Endothelial cell of umbilical vein (primary cell): ENCODE measurements around the gene CEP70. TPM values are rescaled to one million over a fixed set of nuclear protein-coding genes. Genes with fewer than 3 reads are reported as not detected.
"Not testable (repeated sequence)": the region's sequence is repeated elsewhere in the genome, so short reads cannot be mapped to it uniquely, and the experiment has no call there.

Experiments
- BruUV-seq: library from RNA; stranded (reverse); fragments of 400-500 nt; replicated peaks from 2 replicates; lab custom pipeline; 2021; lab: Mats Ljungman, UMichigan
- CTCF ChIA-PET: fragments of 300-600, 350-600 bp; sonication (Branson Sonifier 250); formaldehyde crosslinking; loops from one replicate; lab custom pipeline; 2021; ENCODE audit warnings: antibody characterized with exemption, inconsistent platforms; lab: Charles Lee
- POLR2A ChIA-PET: fragments of 300-600, 350-600 bp; sonication (Branson Sonifier 250); formaldehyde crosslinking; loops from one replicate; lab custom pipeline; 2021; ENCODE audit warnings: antibody characterized with exemption, inconsistent platforms; lab: Charles Lee
- DNase-seq: peaks from one replicate; pipeline ENCODE4 v3.0.0-alpha.2; 2011; ENCODE audit warnings: low read depth, low spot score
- FAIRE-seq: peaks from 2 replicates; lab custom pipeline; 2011; peaks lifted over from hg19 to GRCh38; lab: Jason Lieb, UNC
- H2AFZ ChIP-seq: 2 replicates; pipeline ENCODE4 v1.6.0; 2012; ENCODE audit warnings: low read depth, low read length, control low read depth, inconsistent platforms
- H3K27ac ChIP-seq: 2 replicates; pipeline ENCODE4 v1.5.1; 2011; ENCODE audit warnings: low read depth, mild to moderate bottlenecking, control low read depth, low read length, moderate library complexity; ENCODE audit not compliant: insufficient read depth
- H3K27me3 ChIP-seq, 2 experiments: 2 replicates each; pipeline versions ENCODE4 v1.6.0 to v1.6.1; 2011; ENCODE audit warnings: low read length in 2 of 2, mixed read lengths in 1 of 2; ENCODE audit not compliant: control insufficient read depth in 2 of 2, insufficient read depth in 2 of 2
- H3K36me3 ChIP-seq, 2 experiments: 2 replicates in 1 of 2; 3 replicates in 1 of 2; pipeline ENCODE4 v1.5.1; 2011; ENCODE audit warnings: low read length in 2 of 2, mild to moderate bottlenecking in 1 of 2, moderate library complexity in 1 of 2; ENCODE audit not compliant: control insufficient read depth in 2 of 2, insufficient read depth in 2 of 2; ENCODE audit errors: extremely low read depth in 1 of 2
- H3K4me1 ChIP-seq: 3 replicates; pipeline ENCODE4 v1.5.1; 2011; ENCODE audit warnings: mild to moderate bottlenecking, low read length; ENCODE audit not compliant: control insufficient read depth, insufficient read depth; ENCODE audit errors: extremely low read depth
- H3K4me2 ChIP-seq: 2 replicates; pipeline ENCODE4 v1.6.1; 2011; ENCODE audit warnings: low read length, control low read depth, mixed read lengths; ENCODE audit not compliant: insufficient read depth
- H3K4me3 ChIP-seq, 3 experiments: fragments of 200-600 bp in 1 of 3; sonication (generic), shearing (Covaris generic) in 1 of 3; replicated peaks in 1 of 3; 2 replicates each; pipeline ENCODE4 v1.5.1; 2011 to 2016; ENCODE audit warnings: control low read depth in 3 of 3, low read length in 3 of 3, mild to moderate bottlenecking in 2 of 3, inconsistent platforms in 1 of 3, low read depth in 1 of 3, moderate library complexity in 1 of 3; ENCODE audit not compliant: insufficient read depth in 1 of 3
- H3K79me2 ChIP-seq: 2 replicates; pipeline ENCODE4 v1.6.0; 2012; ENCODE audit warnings: low read length, inconsistent platforms; ENCODE audit not compliant: control insufficient read depth, insufficient read depth
- H3K9ac ChIP-seq: replicated peaks from 2 replicates; pipeline ENCODE3; 2011; ENCODE audit warnings: low read length, control low read depth; ENCODE audit not compliant: insufficient read depth; ENCODE audit errors: extremely low read depth
- H3K9me1 ChIP-seq: replicated peaks from 3 replicates; pipeline ENCODE4 v1.6.0; 2011; ENCODE audit warnings: mild to moderate bottlenecking, low read length; ENCODE audit not compliant: control insufficient read depth, insufficient read depth; ENCODE audit errors: extremely low read depth
- H3K9me3 ChIP-seq: replicated peaks from 2 replicates; pipeline ENCODE4 v1.5.1; 2012; ENCODE audit warnings: low read length, inconsistent platforms; ENCODE audit not compliant: control insufficient read depth, insufficient read depth
- H4K20me1 ChIP-seq: replicated peaks from 2 replicates; pipeline ENCODE3; 2011; ENCODE audit warnings: mild to moderate bottlenecking, low read length; ENCODE audit not compliant: control insufficient read depth, insufficient read depth; ENCODE audit errors: extremely low read depth
- CTCF ChIP-seq, 2 donors: IDR thresholded peaks; 1 replicate in 1 of 2; 2 replicates in 1 of 2; pipeline ENCODE4 v1.5.1; 2011; ENCODE audit warnings: low read length in 2 of 2, mild to moderate bottlenecking in 2 of 2, moderate library complexity in 2 of 2, control low read depth in 1 of 2, inconsistent platforms in 1 of 2, low read depth in 1 of 2; ENCODE audit not compliant: insufficient read depth in 1 of 2; ENCODE audit errors: extremely low read depth in 1 of 2
- EZH2 ChIP-seq: IDR thresholded peaks from 2 replicates; pipeline ENCODE4 v1.6.1; 2012; ENCODE audit warnings: borderline replicate concordance, low read depth, mild to moderate bottlenecking, moderate library complexity, low read length, inconsistent platforms; ENCODE audit not compliant: severe bottlenecking
- FOS ChIP-seq: IDR thresholded peaks from 2 replicates; pipeline ENCODE4 v1.6.1; 2011; ENCODE audit warnings: mild to moderate bottlenecking, low read length, moderate library complexity, borderline replicate concordance; ENCODE audit not compliant: insufficient read depth
- GATA2 ChIP-seq: IDR thresholded peaks from 2 replicates; pipeline ENCODE4 v1.7.0; 2011; ENCODE audit warnings: low read depth, mild to moderate bottlenecking, moderate library complexity, mixed read lengths, low read length; ENCODE audit not compliant: insufficient read length, insufficient read depth
- JUN ChIP-seq: IDR thresholded peaks from 2 replicates; pipeline ENCODE4 v1.6.1; 2011; ENCODE audit warnings: borderline replicate concordance, low read depth; ENCODE audit not compliant: insufficient read length, insufficient read depth
- MAX ChIP-seq: IDR thresholded peaks from 2 replicates; pipeline ENCODE4 v1.6.1; 2011; ENCODE audit not compliant: insufficient read depth, insufficient read length
- MYC ChIP-seq: IDR thresholded peaks from one replicate; pipeline ENCODE4 v1.6.1; 2011; ENCODE audit warnings: mild to moderate bottlenecking, low read depth, low read length
- POLR2A ChIP-seq: IDR thresholded peaks from 2 replicates; pipeline ENCODE4 v1.6.1; 2012; ENCODE audit warnings: low read depth, mild to moderate bottlenecking, control low read depth, low read length
- POLR2AphosphoS5 ChIP-seq: IDR thresholded peaks from 2 replicates; pipeline ENCODE4 v1.6.1; 2012; ENCODE audit warnings: low read depth, mild to moderate bottlenecking, control low read depth, low read length, moderate library complexity; ENCODE audit not compliant: insufficient read depth
- dilution Hi-C: fragments of 300-500 bp; cut with MboI; formaldehyde crosslinking; loops from one replicate; pipeline ENCODE4 v1.15.0; 2019; ENCODE audit warnings: low sequenced_read_pairs; ENCODE audit not compliant: extremely low pct_ligation_motif_present
- intact Hi-C: fragments of 100-400 bp; cut with micrococcal nuclease; formaldehyde crosslinking; loops from one replicate; pipeline ENCODE4 v1.10.0; 2022
- polyA plus RNA-seq, 4 experiments: library from polyadenylated mRNA; depleted of rRNA in 3 of 4; stranded (reverse) in 3 of 4; unstranded in 1 of 4; fragments of >200 nt; gene quantifications; 2 replicates each; pipeline versions ENCODE4 v1.2.1 to v1.2.3, GENCODE V29; 2011 to 2012; ENCODE audit warnings: missing spikeins in 1 of 4
- total RNA-seq: library from RNA; stranded (reverse); gene quantifications from 2 replicates; pipeline ENCODE4 v1.2.3, GENCODE V29; 2021

Gene CEP70
- total and polyA plus RNA-seq, 2 donors (not counting 3 experiments of a cell fraction or from before 2014, with no cell fraction given): 2.1 to 16.9 TPM

- not testable (repeated sequence) for H3K9ac ChIP-seq, BruUV-seq
- CTCF ChIA-PET: interaction anchor here (4.3 to 4.9 kb wide), 2 partner anchors 314 to 322 kb away, joined by 30 to 43 read pairs; no protein-coding TSS in a partner anchor
Observed at GRCh38 chr3:138601661-138602060, 7.6 kb upstream of the CEP70 start.

GRCh38 chr3:138600100-138600745 lies 6.2 kb upstream of the CEP70 start:
- FAIRE-seq (no peak), DNase-seq (no peak)
- Histone ChIP-seq H3K4me3 (no peak overlapping the region), H4K20me1 (no peaks in the 10 kb centered on the region), H3K9ac (no peak overlapping the region), H3K27ac (no peak overlapping the region), H3K4me1 (no peaks in the 10 kb centered on the region), H3K9me1 (no peaks in the 10 kb centered on the region), H3K79me2 (no peaks in the 10 kb centered on the region), H3K4me2 (no peak overlapping the region), H2AFZ (no peak overlapping the region), H3K9me3 (no peaks in the 10 kb centered on the region), H3K36me3 (no peaks in the 10 kb centered on the region), H3K27me3 (no peaks in the 10 kb centered on the region)
- CTCF ChIA-PET: interaction anchor here (4.3 to 4.9 kb wide), 2 partner anchors 316 to 323 kb away, joined by 30 to 43 read pairs; no protein-coding TSS in a partner anchor
- POLR2A ChIA-PET: no interaction called here
- dilution Hi-C loops: no loop called here
- intact Hi-C loops: no loop called here
- BruUV-seq: no TSS peak
- TF ChIP-seq EZH2: no peak
- no peak for TF ChIP-seq MAX
- no peak for TF ChIP-seq MYC
- TF ChIP-seq FOS: no peak
- TF ChIP-seq POLR2A: no peak
- TF ChIP-seq GATA2: no peak
- no peak for TF ChIP-seq POLR2AphosphoS5
- no peak for TF ChIP-seq JUN
- TF ChIP-seq CTCF (IDR thresholded peaks at IDR 0.05; ENCODE audit: extremely low read depth in 1 of 2, insufficient read depth in 1 of 2, low read depth in 1 of 2, low read length in 2 of 2): no peak

More at GRCh38 chr3:138601661-138602060, 7.6 kb upstream of the CEP70 start:
- POLR2A ChIA-PET, H3K27me3 ChIP-seq, H3K4me1 ChIP-seq, dilution Hi-C loops, DNase-seq, H3K9me3 ChIP-seq, H3K79me2 ChIP-seq, H3K36me3 ChIP-seq, H3K9me1 ChIP-seq, H3K4me3 ChIP-seq, H4K20me1 ChIP-seq, H3K4me2 ChIP-seq, intact Hi-C loops, H2AFZ ChIP-seq, FAIRE-seq, H3K27ac ChIP-seq: not testable (repeated sequence)
